ENCODE results near the gene PARN. TPM values are rescaled to one million over a fixed set of nuclear protein-coding genes. Genes with fewer than 3 reads are reported as not detected.

PARN gene
- polyA plus RNA-seq, 1 donor from 2014 or later, result 22.3 TPM

GRCh38 chr16:14609716-14610115, 20.3 kb downstream of the PARN start:
- no peak overlapping the region for H3K4me2 ChIP-seq (ENCODE audit: low read length)
- no peak overlapping the region for H2AFZ ChIP-seq (ENCODE audit: low read depth, low read length)
- no peaks in the 10 kb centered on the region for H3F3A ChIP-seq (ENCODE audit: insufficient read depth, low read length, poor library complexity, severe bottlenecking)
- no peaks in the 10 kb centered on the region for H3K9me2 ChIP-seq (ENCODE audit: insufficient read depth, low read length)
- H3K79me2 ChIP-seq (replicated peaks; ENCODE audit: insufficient read depth, low read length), result no peaks in the 10 kb centered on the region
- no peaks in the 10 kb centered on the region for H3K36me3 ChIP-seq (ENCODE audit: insufficient read depth, low read length)
- H3K9ac ChIP-seq (ENCODE audit: low read length), result no peak overlapping the region
- H3K9me3 ChIP-seq (ENCODE audit: low read length), result no peaks in the 10 kb centered on the region
- H3K27me3 ChIP-seq (ENCODE audit: insufficient read depth, low read depth, low read length), result no peaks in the 10 kb centered on the region
- no peaks in the 10 kb centered on the region for H4K20me1 ChIP-seq (ENCODE audit: insufficient read depth)
- no peak overlapping the region for H3K4me3 ChIP-seq (ENCODE audit: low read length)
- H3K27ac ChIP-seq (ENCODE audit: low read length), result no peak overlapping the region
- TF ChIP-seq MXI1 (conservative IDR thresholded peaks at IDR 0.05; ENCODE audit: poor library complexity, severe bottlenecking), result no peak

DNA sequence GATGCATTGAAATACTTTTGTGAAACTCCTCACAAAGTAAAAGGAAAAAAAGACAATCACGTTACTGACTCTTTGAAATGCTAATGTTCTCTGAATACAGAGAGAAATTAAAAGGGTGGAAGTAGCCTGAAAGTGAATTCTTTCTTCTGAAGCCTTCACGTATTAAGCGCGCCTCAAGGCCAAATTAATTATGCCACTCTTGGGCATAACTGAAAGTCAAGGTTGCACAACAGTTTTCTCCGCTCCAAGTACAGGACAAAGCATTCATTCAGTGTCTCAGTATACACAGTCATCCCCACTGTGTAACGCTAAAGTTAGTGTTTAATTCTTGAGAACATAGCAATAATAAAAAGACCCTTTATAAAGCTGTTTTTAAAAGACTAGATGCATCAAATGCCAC, 21.5 kb downstream of the PARN start:
- no peaks in the 10 kb centered on the region for H4K20me1 ChIP-seq (ENCODE audit: insufficient read depth)
- peaks cover 5% of the 10 kb centered on the region for H3K36me3 ChIP-seq (ENCODE audit: insufficient read depth, low read length)
- no peaks in the 10 kb centered on the region for H3K9me3 ChIP-seq (ENCODE audit: low read length)
- no peaks in the 10 kb centered on the region for H3K79me2 ChIP-seq (replicated peaks; ENCODE audit: insufficient read depth, low read length)
- H3K27me3 ChIP-seq (ENCODE audit: insufficient read depth, low read depth, low read length), result no peaks in the 10 kb centered on the region
- no peak overlapping the region for H2AFZ ChIP-seq (ENCODE audit: low read depth, low read length)
- no peak overlapping the region for H3K9ac ChIP-seq (ENCODE audit: low read length)
- H3K27ac ChIP-seq (ENCODE audit: low read length), result no peak overlapping the region
- no peaks in the 10 kb centered on the region for H3F3A ChIP-seq (ENCODE audit: insufficient read depth, low read length, poor library complexity, severe bottlenecking)
- TF ChIP-seq SMC3 (conservative IDR thresholded peaks at IDR 0.05; ENCODE audit: poor library complexity) (no peak), EP300 (conservative IDR thresholded peaks at IDR 0.05; ENCODE audit: poor library complexity, severe bottlenecking) (no peak), REST (IDR thresholded peaks at IDR 0.05; ENCODE audit: borderline replicate concordance) (no peak), POLR2AphosphoS5 (IDR thresholded peaks at IDR 0.05) (no peak)
- no peak overlapping the region for H3K4me3 ChIP-seq (ENCODE audit: low read length)
- H3K9me2 ChIP-seq (ENCODE audit: insufficient read depth, low read length), result no peaks in the 10 kb centered on the region
- no peak overlapping the region for H3K4me2 ChIP-seq (ENCODE audit: low read length)

DNA sequence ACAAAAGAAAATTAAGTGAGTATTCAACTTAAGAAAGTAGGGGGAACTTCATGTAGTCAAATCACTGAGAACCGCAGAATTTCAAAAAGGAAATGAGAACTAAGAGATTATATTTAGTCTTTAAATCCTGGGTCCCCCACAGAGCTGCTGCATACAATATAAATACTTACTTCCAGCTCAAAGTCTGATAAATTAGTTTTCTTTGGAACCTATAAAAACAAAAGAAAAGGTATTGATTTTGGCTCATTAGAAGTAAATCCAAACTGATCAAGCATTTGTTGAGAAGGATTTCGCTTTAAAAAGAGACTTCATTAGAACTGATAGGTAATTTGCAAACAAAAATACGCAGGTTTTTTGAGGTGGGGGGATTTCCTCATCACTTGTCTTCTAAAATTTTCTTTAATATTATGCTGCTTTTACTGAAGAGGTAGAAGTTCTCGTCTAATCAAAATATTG, 21.9 kb downstream of the PARN start:
- Histone ChIP-seq H3K9me3 (ENCODE audit: low read length) (no peaks in the 10 kb centered on the region), H2AFZ (ENCODE audit: low read depth, low read length) (no peak overlapping the region), H3K4me2 (ENCODE audit: low read length) (no peak overlapping the region), H3K36me3 (ENCODE audit: insufficient read depth, low read length) (peaks cover 7% of the 10 kb centered on the region), H3K4me3 (ENCODE audit: low read length) (no peak overlapping the region), H3K27ac (ENCODE audit: low read length) (no peak overlapping the region), H3K79me2 (replicated peaks; ENCODE audit: insufficient read depth, low read length) (no peaks in the 10 kb centered on the region), H3K9ac (ENCODE audit: low read length) (no peak overlapping the region), H4K20me1 (ENCODE audit: insufficient read depth) (no peaks in the 10 kb centered on the region), H3K9me2 (ENCODE audit: insufficient read depth, low read length) (no peaks in the 10 kb centered on the region), H3K27me3 (ENCODE audit: insufficient read depth, low read depth, low read length) (no peaks in the 10 kb centered on the region), H3F3A (ENCODE audit: insufficient read depth, low read length, poor library complexity, severe bottlenecking) (no peaks in the 10 kb centered on the region)
- no peak for TF ChIP-seq TAF1 (IDR thresholded peaks at IDR 0.05; ENCODE audit: low read depth)
- no peak for TF ChIP-seq EZH2 (IDR thresholded peaks at IDR 0.05; ENCODE audit: borderline replicate concordance, insufficient read depth, low read length, poor library complexity, severe bottlenecking)
- no peak for TF ChIP-seq POLR2AphosphoS5 (IDR thresholded peaks at IDR 0.05)
- no peak for TF ChIP-seq EP300 (conservative IDR thresholded peaks at IDR 0.05; ENCODE audit: poor library complexity, severe bottlenecking)
- TF ChIP-seq SMC3 (conservative IDR thresholded peaks at IDR 0.05; ENCODE audit: poor library complexity), result no peak
- TF ChIP-seq RAD21 (conservative IDR thresholded peaks at IDR 0.05), result no peak
- TF ChIP-seq MXI1 (conservative IDR thresholded peaks at IDR 0.05; ENCODE audit: poor library complexity, severe bottlenecking), result no peak
- no peak for TF ChIP-seq CTCF (IDR thresholded peaks at IDR 0.05; ENCODE audit: poor library complexity, severe bottlenecking)
- TF ChIP-seq REST (IDR thresholded peaks at IDR 0.05; ENCODE audit: borderline replicate concordance), result no peak

Measured in neural cell (in vitro differentiated cells).